HG03354 (cell line): Measurements from ENCODE around the gene CLIC2.
"Not testable (repeated sequence)": the region's sequence is repeated elsewhere in the genome, so short reads cannot be mapped to it uniquely, and the experiment has no call there.

Source experiments
- ATAC-seq: cut with Tn5 transposase; IDR thresholded peaks from one replicate; pipeline ENCODE4 v1.9.1; 2021; ENCODE audit warnings: mild to moderate bottlenecking; ENCODE audit not compliant: unreplicated experiment, poor library complexity, severe bottlenecking

The CLIC2 gene

GRCh38 chrX:155334486-155335336 lies at the start of gene CLIC2:
Gene CLIC2, minus strand, starts transcription at chrX:155334614. Its CDS starts 187 bp downstream, at chrX:155334427.
- ATAC-seq, result peak; percentile 74

DNA sequence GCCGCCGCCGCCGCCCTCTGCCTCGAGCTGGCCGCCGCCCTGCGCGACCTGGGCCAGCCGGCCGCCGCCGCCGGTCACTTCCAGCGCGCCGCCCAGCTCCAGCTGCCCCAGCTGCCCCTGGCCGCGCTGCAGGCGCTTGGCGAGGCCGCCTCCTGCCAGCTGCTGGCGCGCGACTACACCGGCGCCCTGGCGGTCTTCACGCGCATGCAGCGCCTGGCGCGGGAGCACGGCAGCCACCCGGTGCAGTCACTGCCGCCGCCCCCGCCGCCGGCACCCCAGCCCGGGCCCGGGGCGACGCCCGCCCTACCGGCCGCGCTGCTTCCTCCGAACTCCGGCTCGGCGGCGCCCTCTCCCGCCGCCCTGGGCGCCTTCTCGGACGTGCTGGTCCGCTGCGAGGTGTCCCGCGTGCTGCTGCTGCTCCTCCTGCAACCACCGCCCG lies 48.1 kb upstream of the CLIC2 start:
- ATAC-seq, result peak; percentile 55

GRCh38 chrX:155381843-155382528 lies 47.6 kb upstream of the CLIC2 start, which contains the start of gene F8A2:
Gene F8A2, plus strand, starts transcription at chrX:155382095. Its CDS starts 20 bp downstream, at chrX:155382115.
- ATAC-seq, result peak; percentile 81

- ATAC-seq, result not testable (repeated sequence)
Observed at GRCh38 chrX:155379802-155380201, 45.4 kb upstream of the CLIC2 start.

- peak; percentile 67 for ATAC-seq
Observed at GRCh38 chrX:155373777-155374458, 39.5 kb upstream of the CLIC2 start.

GRCh38 chrX:155363712-155364111 lies 29.3 kb upstream of the CLIC2 start:
- not testable (repeated sequence) for ATAC-seq

DNA sequence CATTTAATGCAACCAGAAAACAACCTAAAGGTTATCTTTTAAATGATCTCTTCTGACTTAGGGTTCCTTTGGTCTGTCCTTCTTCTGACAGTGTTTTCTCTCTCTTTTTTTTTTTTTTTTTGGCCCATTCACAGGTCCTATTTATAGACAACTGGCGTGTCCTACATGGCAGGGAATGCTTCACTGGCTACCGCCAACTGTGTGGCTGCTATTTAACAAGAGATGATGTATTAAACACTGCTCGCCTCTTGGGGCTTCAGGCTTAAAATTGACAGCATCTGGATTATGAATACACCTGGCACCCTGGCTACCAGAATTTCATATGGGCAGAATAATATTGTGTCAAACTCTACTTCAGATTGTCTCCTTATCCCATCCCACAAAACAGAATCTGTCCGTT lies 15.0 kb upstream of the CLIC2 start:
- ATAC-seq, result not testable (repeated sequence)

GRCh38 chrX:155345689-155346088 lies 11.3 kb upstream of the CLIC2 start:
- ATAC-seq, result not testable (repeated sequence)

DNA sequence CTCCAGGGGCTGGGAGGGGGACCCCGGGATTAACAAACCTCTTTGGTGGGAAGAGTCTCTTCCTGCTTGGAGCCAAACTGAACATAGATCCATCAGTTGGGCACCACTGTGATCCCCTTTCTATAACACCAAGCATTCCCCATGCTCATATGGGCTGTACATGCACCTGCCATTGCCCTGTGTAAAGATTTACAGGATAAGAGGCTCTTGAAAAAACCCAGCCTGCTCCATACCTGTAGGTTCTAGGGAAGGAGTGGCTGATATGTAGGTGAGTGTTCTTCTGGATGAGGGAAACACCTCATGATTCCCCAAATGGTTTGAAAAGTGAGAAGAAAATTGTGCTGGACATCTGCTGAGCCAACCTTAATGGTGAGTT lies 911 bp upstream of the CLIC2 start:
- ATAC-seq, result not testable (repeated sequence)

DNA sequence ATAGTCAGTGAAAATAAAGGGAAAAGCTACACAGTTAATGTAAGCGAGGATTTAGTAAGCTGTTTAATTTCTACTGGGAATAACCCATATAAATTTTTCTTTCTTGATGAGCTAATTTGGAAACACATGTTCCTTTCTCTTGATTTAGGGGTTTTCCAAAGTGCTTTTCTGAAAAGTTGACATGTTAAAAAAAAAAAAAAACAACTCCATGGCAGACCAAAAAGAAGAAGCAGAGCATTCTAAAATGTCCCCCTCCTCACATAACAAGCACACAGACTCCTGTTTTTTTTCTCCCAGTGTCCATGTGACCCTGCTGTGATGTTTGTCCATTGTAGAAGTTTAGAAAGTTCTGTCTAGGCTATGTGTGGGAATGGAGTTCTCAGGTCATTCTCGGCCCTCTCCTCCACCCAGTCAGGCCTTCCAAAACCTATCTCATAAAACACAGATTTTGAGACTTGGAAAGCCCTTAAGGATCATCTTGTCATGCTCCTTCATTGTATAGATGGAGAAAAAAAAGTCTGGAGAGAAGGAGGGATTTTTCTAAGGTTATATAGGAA lies 792 bp downstream of the CLIC2 start:
- ATAC-seq, result no peak

GRCh38 chrX:155330992-155331391 lies 3.4 kb downstream of the CLIC2 start:
- no peak for ATAC-seq

DNA sequence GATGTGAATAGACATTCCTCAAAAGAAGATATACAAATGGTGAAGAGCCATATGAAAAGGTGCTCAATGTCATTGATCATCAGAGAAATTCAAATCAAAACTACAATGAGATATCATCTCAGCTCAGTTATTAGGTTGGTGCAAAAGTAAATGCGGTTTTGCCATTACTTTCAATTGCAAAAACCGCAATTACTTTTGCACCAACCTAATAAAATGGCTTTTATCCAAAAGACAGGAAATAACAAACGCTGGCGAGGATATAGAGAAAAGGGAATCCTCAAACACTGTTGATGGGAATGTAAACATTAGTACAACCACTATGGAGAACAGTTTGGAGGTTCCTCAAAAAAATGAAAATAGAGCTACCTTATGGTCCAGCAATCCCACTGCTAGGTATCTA lies 5.1 kb downstream of the CLIC2 start:
- no peak for ATAC-seq

- ATAC-seq, result no peak
Observed at GRCh38 chrX:155326610-155327009, 7.8 kb downstream of the CLIC2 start.

GRCh38 chrX:155314260-155314659 lies 20.2 kb downstream of the CLIC2 start:
- no peak for ATAC-seq

DNA sequence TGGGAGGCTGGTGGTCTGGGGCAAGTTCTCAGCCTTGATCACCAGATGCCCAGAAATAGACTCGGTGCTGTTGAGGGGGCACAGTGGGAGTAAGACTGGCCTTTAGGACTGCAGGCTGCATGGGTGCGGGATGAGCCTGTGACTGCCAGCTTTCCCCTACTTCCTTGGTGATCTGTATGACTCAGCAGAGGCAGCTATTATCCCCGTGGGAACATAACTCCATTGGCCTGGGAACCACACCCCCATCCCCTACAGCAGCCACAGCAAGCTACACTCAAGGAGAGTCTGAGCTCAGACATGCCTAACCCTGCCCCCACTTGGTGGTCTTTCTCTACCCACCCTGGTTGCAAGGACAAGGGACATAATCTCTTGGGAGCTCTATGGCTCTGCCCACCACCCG lies 20.6 kb downstream of the CLIC2 start:
- ATAC-seq, result no peak

DNA sequence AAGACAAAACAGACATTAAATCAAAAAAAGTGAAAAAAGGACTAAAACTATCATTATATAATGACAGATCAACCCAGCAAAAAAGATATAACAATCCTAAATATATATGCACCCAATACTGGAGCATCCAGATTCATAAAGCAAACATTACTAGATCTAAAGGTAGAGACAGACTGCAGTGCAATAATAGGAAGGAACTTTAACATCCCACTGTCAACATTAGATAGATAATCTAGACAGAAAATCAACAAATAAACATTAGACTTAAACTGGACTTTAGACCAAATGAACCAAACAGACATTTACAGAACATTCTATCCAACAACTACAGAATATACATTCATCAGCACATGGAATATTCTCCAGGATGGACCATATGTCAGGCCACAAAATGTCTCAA lies 40.6 kb downstream of the CLIC2 start:
- ATAC-seq, result no peak

GRCh38 chrX:155279873-155280272 lies 54.5 kb downstream of the CLIC2 start:
- no peak for ATAC-seq

- no peak for ATAC-seq
Observed at GRCh38 chrX:155270969-155271368, 63.4 kb downstream of the CLIC2 start.

DNA sequence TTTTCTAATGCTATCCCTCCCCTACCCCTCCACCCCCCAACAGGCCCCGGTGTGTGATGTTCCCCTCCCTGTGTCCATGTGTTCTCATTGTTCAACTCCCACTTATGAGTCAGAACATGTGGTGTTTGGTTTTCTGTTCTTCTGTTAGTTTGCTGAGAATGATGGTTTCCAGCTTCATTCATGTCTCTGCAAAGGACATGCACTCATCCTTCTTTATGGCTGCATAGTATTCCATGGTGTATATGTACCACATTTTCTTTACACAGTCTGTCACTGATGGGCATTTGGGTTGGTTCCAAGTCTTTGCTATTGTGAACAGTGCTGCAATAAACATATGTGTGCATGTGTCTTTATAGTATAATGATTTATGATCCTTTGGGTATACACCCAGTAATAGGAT lies 66.4 kb downstream of the CLIC2 start:
- ATAC-seq, result not testable (repeated sequence)

GRCh38 chrX:155266439-155266838 lies 68.0 kb downstream of the CLIC2 start:
- no peak for ATAC-seq
